GM12892 (cell line): ENCODE results near the gene CDKL1.
"Not testable (repeated sequence)": the region's sequence is repeated elsewhere in the genome, so short reads cannot be mapped to it uniquely, and the experiment has no call there.

Source experiments
- DNase-seq: peaks from one replicate; pipeline ENCODE4 v3.0.0; 2011; ENCODE audit not compliant: insufficient read length
- FAIRE-seq: peaks from 2 replicates; lab custom pipeline; 2011; peaks lifted over from hg19 to GRCh38; lab: Jason Lieb, UNC
- POLR2A ChIP-seq: IDR thresholded peaks from 2 replicates; pipeline ENCODE4 v1.6.1; 2011; ENCODE audit warnings: low read depth, low read length, control low read depth
- POLR2AphosphoS5 ChIP-seq: IDR thresholded peaks from 2 replicates; pipeline ENCODE4 v1.6.1; 2011; ENCODE audit warnings: low read depth, low read length, control low read depth
- TAF1 ChIP-seq: IDR thresholded peaks from 2 replicates; pipeline ENCODE4 v1.6.1; 2011; ENCODE audit warnings: low read depth, mild to moderate bottlenecking, control low read depth, low read length, borderline replicate concordance

Gene CDKL1

GRCh38 chr14:50383618-50384225, 13.0 kb downstream of the CDKL1 start:
- no peak for TF ChIP-seq POLR2A
- no peak for FAIRE-seq
- DNase-seq: no peak

- FAIRE-seq: no peak
- no peak for TF ChIP-seq POLR2A
- TF ChIP-seq POLR2AphosphoS5: no peak
- no peak for TF ChIP-seq TAF1
Measured at GRCh38 chr14:50381823-50382287, 14.8 kb downstream of the CDKL1 start.

GRCh38 chr14:50381008-50381407, 15.7 kb downstream of the CDKL1 start:
- DNase-seq (no peak), FAIRE-seq (no peak)
- no peak for TF ChIP-seq POLR2A

More at GRCh38 chr14:50381823-50382287, 14.8 kb downstream of the CDKL1 start:
- DNase-seq: no peak

- no peak for TF ChIP-seq POLR2AphosphoS5
- TF ChIP-seq POLR2A: no peak
- TF ChIP-seq TAF1: no peak
- DNase-seq (no peak), FAIRE-seq (no peak)
Measured at GRCh38 chr14:50380455-50380854, 16.2 kb downstream of the CDKL1 start.

- TF ChIP-seq POLR2A (no peak), TAF1 (no peak), POLR2AphosphoS5 (no peak)
- no peak for DNase-seq
- FAIRE-seq: no peak
Measured at GRCh38 chr14:50379563-50379962, 17.1 kb downstream of the CDKL1 start.

GRCh38 chr14:50377550-50378085, 19.1 kb downstream of the CDKL1 start:
- FAIRE-seq (no peak), DNase-seq (no peak)
- TF ChIP-seq TAF1 (no peak), POLR2AphosphoS5 (no peak), POLR2A (no peak)

GRCh38 chr14:50375760-50376159, 20.9 kb downstream of the CDKL1 start:
- DNase-seq: no peak
- TF ChIP-seq POLR2AphosphoS5 (no peak), POLR2A (no peak), TAF1 (no peak)

GRCh38 chr14:50373959-50374358, 22.7 kb downstream of the CDKL1 start:
- FAIRE-seq (no peak), DNase-seq (no peak)
- TF ChIP-seq POLR2A (no peak), TAF1 (no peak), POLR2AphosphoS5 (no peak)

More at GRCh38 chr14:50375760-50376159, 20.9 kb downstream of the CDKL1 start:
- FAIRE-seq: no peak

GRCh38 chr14:50371546-50371945, 25.1 kb downstream of the CDKL1 start:
- no peak for FAIRE-seq
- no peak for TF ChIP-seq TAF1
- TF ChIP-seq POLR2A: no peak
- no peak for TF ChIP-seq POLR2AphosphoS5
- no peak for DNase-seq

GRCh38 chr14:50366589-50366988, 30.1 kb downstream of the CDKL1 start:
- DNase-seq (no peak), FAIRE-seq (no peak)
- TF ChIP-seq POLR2AphosphoS5 (no peak), POLR2A (no peak), TAF1 (no peak)

- no peak for TF ChIP-seq TAF1
- no peak for TF ChIP-seq POLR2AphosphoS5
- TF ChIP-seq POLR2A: no peak
- DNase-seq (no peak), FAIRE-seq (no peak)
Measured at GRCh38 chr14:50366115-50366514, 30.6 kb downstream of the CDKL1 start.

GRCh38 chr14:50365572-50365971, 31.1 kb downstream of the CDKL1 start:
- not testable (repeated sequence) for FAIRE-seq, DNase-seq

- no peak for TF ChIP-seq POLR2A
- TF ChIP-seq TAF1: no peak
- TF ChIP-seq POLR2AphosphoS5: no peak
- FAIRE-seq (no peak), DNase-seq (no peak)
Measured at GRCh38 chr14:50364792-50365191, 31.9 kb downstream of the CDKL1 start.
